SU-DHL-6 (cell line): ENCODE measurements around the gene NCOA5.

Source experiments
- CTCF ChIP-seq: fragments of 200-600 bp; sonication (generic); IDR thresholded peaks from one replicate; pipeline ENCODE4 v1.5.1; 2017; ENCODE audit warnings: antibody characterized with exemption, mild to moderate bottlenecking, low read length, moderate library complexity; ENCODE audit not compliant: insufficient read depth, poor library complexity, severe bottlenecking
- EZH2phosphoT487 ChIP-seq: fragments of 200-600 bp; sonication (generic), shearing (Covaris generic); conservative IDR thresholded peaks from 2 replicates; pipeline ENCODE4 v1.6.1; 2018; ENCODE audit warnings: mild to moderate bottlenecking, antibody characterized with exemption, low read length, moderate library complexity, mixed read lengths

- TF ChIP-seq CTCF: no peak
- no peak for TF ChIP-seq EZH2phosphoT487
Observed at GRCh38 chr20:46130534-46130933, 40.8 kb upstream of the NCOA5 start.
